Stimulated activated CD4-positive, alpha-beta T cell treated with anti-CD3 and anti-CD28 coated beads, Interleukin-2, amount 100 ng/mL, for 48 hours (primary cell): ENCODE measurements around the gene STARD3.

Experiments
- DNase-seq, 2 donors: peaks; one replicate each; pipeline ENCODE4 v3.0.0-alpha.2; 2020

STARD3 gene

GRCh38 chr17:39661744-39662541 is 25.0 kb downstream of the STARD3 start:
- DNase-seq: no peak

GRCh38 chr17:39662551-39663339 is 25.8 kb downstream of the STARD3 start:
- DNase-seq: no peak

- no peak for DNase-seq
These were observed 26.4 kb downstream of the STARD3 start for GRCh38 chr17:39663340-39663687.

GRCh38 chr17:39663688-39664580 is 27.0 kb downstream of the STARD3 start:
- no peak for DNase-seq

- DNase-seq: no peak
These were observed 27.9 kb downstream of the STARD3 start, which contains the start of gene TCAP for GRCh38 chr17:39664581-39665561. Gene TCAP, plus strand, starts transcription at chr17:39665349. Its CDS starts 11 bp downstream, at chr17:39665360.

- DNase-seq: no peak
These were observed 28.8 kb downstream of the STARD3 start for GRCh38 chr17:39665642-39666224.

- DNase-seq: no peak
These were observed 29.3 kb downstream of the STARD3 start for GRCh38 chr17:39666231-39666600.

- DNase-seq: no peak
These were observed 29.8 kb downstream of the STARD3 start for GRCh38 chr17:39666601-39667261.

GRCh38 chr17:39667262-39667944 is 30.5 kb downstream of the STARD3 start:
- no peak for DNase-seq

GRCh38 chr17:39667945-39668924 is 31.3 kb downstream of the STARD3 start, which contains the start of gene PNMT:
Gene PNMT, plus strand, starts transcription at chr17:39668453. Its CDS starts 23 bp downstream, at chr17:39668476.
- peak; percentile 53 to 68 for DNase-seq

- DNase-seq: no peak
These were observed 33.2 kb downstream of the STARD3 start for GRCh38 chr17:39669897-39670735.

- DNase-seq: no peak
These were observed 33.8 kb downstream of the STARD3 start for GRCh38 chr17:39670746-39671145.

GRCh38 chr17:39671651-39672521 is 34.9 kb downstream of the STARD3 start:
- no peak for DNase-seq

- DNase-seq: no peak
These were observed 35.8 kb downstream of the STARD3 start for GRCh38 chr17:39672522-39673334.

- no peak for DNase-seq
These were observed 36.6 kb downstream of the STARD3 start for GRCh38 chr17:39673335-39674081.
